Left kidney (tissue), 2 donors: Measurements from ENCODE around the gene NDUFS4. TPM values are rescaled to one million over a fixed set of nuclear protein-coding genes. Genes with fewer than 3 reads are reported as not detected.
"Not testable (repeated sequence)": the region's sequence is repeated elsewhere in the genome, so short reads cannot be mapped to it uniquely, and the experiment has no call there.

Source experiments
- DNase-seq: peaks from one replicate; pipeline ENCODE4 v3.0.0-alpha.2; 2013
- polyA plus RNA-seq: library from polyadenylated mRNA; unstranded; fragments of 120-200 nt; gene quantifications from one replicate; pipeline ENCODE4 v1.2.1, GENCODE V29; 2013; ENCODE audit not compliant: insufficient read length

The NDUFS4 gene
- polyA plus RNA-seq, 1 donor = 123 TPM

- DNase-seq = peak; percentile 2
Observed at GRCh38 chr5:53569453-53569852, 9.0 kb downstream of the NDUFS4 start.

- DNase-seq = no peak
Observed at GRCh38 chr5:53571403-53571802, 11.0 kb downstream of the NDUFS4 start.

GRCh38 chr5:53575101-53575500 is 14.7 kb downstream of the NDUFS4 start:
- no peak for DNase-seq

GRCh38 chr5:53575831-53576230 is 15.4 kb downstream of the NDUFS4 start:
- no peak for DNase-seq

- DNase-seq = no peak
Observed at GRCh38 chr5:53576674-53577073, 16.2 kb downstream of the NDUFS4 start.

GRCh38 chr5:53578854-53579253 is 18.4 kb downstream of the NDUFS4 start:
- DNase-seq = no peak

GRCh38 chr5:53580547-53580946 is 20.1 kb downstream of the NDUFS4 start:
- no peak for DNase-seq

- no peak for DNase-seq
Observed at GRCh38 chr5:53582225-53582624, 21.8 kb downstream of the NDUFS4 start.

GRCh38 chr5:53590759-53591158 is 30.3 kb downstream of the NDUFS4 start:
- DNase-seq = no peak

- no peak for DNase-seq
Observed at GRCh38 chr5:53594419-53594818, 34.0 kb downstream of the NDUFS4 start.

GRCh38 chr5:53597894-53598293 is 37.5 kb downstream of the NDUFS4 start:
- no peak for DNase-seq

GRCh38 chr5:53601570-53601969 is 41.1 kb downstream of the NDUFS4 start:
- no peak for DNase-seq

- DNase-seq = no peak
Observed at GRCh38 chr5:53603009-53603687, 42.7 kb downstream of the NDUFS4 start.

GRCh38 chr5:53604309-53604708 is 43.9 kb downstream of the NDUFS4 start:
- no peak for DNase-seq

GRCh38 chr5:53607886-53608285 is 47.4 kb downstream of the NDUFS4 start:
- no peak for DNase-seq

- DNase-seq = not testable (repeated sequence)
Observed at GRCh38 chr5:53608897-53609296, 48.5 kb downstream of the NDUFS4 start.

- DNase-seq = no peak
Observed at GRCh38 chr5:53613061-53613460, 52.6 kb downstream of the NDUFS4 start.

- no peak for DNase-seq
Observed at GRCh38 chr5:53613536-53613935, 53.1 kb downstream of the NDUFS4 start.

- no peak for DNase-seq
Observed at GRCh38 chr5:53614376-53614885, 54.0 kb downstream of the NDUFS4 start.

- DNase-seq = no peak
Observed at GRCh38 chr5:53616939-53617549, 56.6 kb downstream of the NDUFS4 start.

- DNase-seq = no peak
Observed at GRCh38 chr5:53631251-53631650, 70.8 kb downstream of the NDUFS4 start.

- peak; percentile 39 for DNase-seq
Observed at GRCh38 chr5:53642061-53642460, 81.6 kb downstream of the NDUFS4 start.

- DNase-seq = no peak
Observed at GRCh38 chr5:53643445-53643844, 83.0 kb downstream of the NDUFS4 start.

- no peak for DNase-seq
Observed at GRCh38 chr5:53645078-53645477, 84.6 kb downstream of the NDUFS4 start.
